PC-9 (cell line): ENCODE results near the gene ACCS. TPM values are rescaled to one million over a fixed set of nuclear protein-coding genes. Genes with fewer than 3 reads are reported as not detected.

Source experiments
- Bru-seq: library from RNA; stranded (reverse); fragments of 400-500 nt; gene quantifications from one replicate; lab custom pipeline; 2021; lab: Mats Ljungman, UMichigan
- BruChase-seq, 2 experiments: library from RNA; stranded (reverse); fragments of 400-500 nt; gene quantifications; one replicate each; lab custom pipeline; 2021; lab: Mats Ljungman, UMichigan
- BruUV-seq: library from RNA; stranded (reverse); fragments of 400-500 nt; replicated peaks from 2 replicates; lab custom pipeline; 2021; lab: Mats Ljungman, UMichigan
- CTCF ChIA-PET: fragments of 300-600 bp; sonication (Branson Sonifier 250); formaldehyde crosslinking; loops from one replicate; lab custom pipeline; 2022; ENCODE audit warnings: antibody characterized with exemption; lab: Charles Lee
- POLR2A ChIA-PET: fragments of 300-600 bp; sonication (Branson Sonifier 250); formaldehyde crosslinking; loops from one replicate; lab custom pipeline; 2022; ENCODE audit warnings: antibody characterized with exemption; ENCODE audit not compliant: unreplicated experiment; lab: Charles Lee
- DNase-seq, 2 experiments: peaks; one replicate each; pipeline versions ENCODE4 v3.0.0 to v3.0.0-alpha.2; 2015 to 2022; ENCODE audit warnings: mixed read lengths in 1 of 2
- H2AFZ ChIP-seq: fragments of 200-600 bp; sonication (generic); 2 replicates; pipeline ENCODE4 v1.8.1; 2017; ENCODE audit warnings: antibody characterized with exemption
- H3F3A ChIP-seq: fragments of 200-600 bp; sonication (generic); 2 replicates; pipeline ENCODE4 v1.8.1; 2017; ENCODE audit warnings: antibody characterized with exemption, mild to moderate bottlenecking, low read depth; ENCODE audit not compliant: insufficient read depth
- H3K27ac ChIP-seq: fragments of 200-600 bp; sonication (generic); 2 replicates; pipeline ENCODE4 v1.6.1; 2016; ENCODE audit warnings: mixed run types
- H3K27me3 ChIP-seq: fragments of 200-600 bp; sonication (generic); 2 replicates; pipeline ENCODE4 v1.6.1; 2016; ENCODE audit warnings: low read depth, mixed run types; ENCODE audit not compliant: insufficient read depth
- H3K36me3 ChIP-seq: fragments of 200-600 bp; sonication (generic); 2 replicates; pipeline ENCODE4 v1.6.1; 2016; ENCODE audit warnings: low read depth, mixed run types
- H3K4me1 ChIP-seq: fragments of 200-600 bp; sonication (generic); replicated peaks from 2 replicates; pipeline ENCODE4 v1.6.1; 2016; ENCODE audit warnings: mixed run types; ENCODE audit not compliant: insufficient read depth
- H3K4me2 ChIP-seq: fragments of 200-600 bp; sonication (generic); 2 replicates; pipeline ENCODE4 v1.6.1; 2017; ENCODE audit warnings: mixed run types
- H3K4me3 ChIP-seq: fragments of 200-600 bp; sonication (generic); 2 replicates; pipeline ENCODE4 v1.6.1; 2016; ENCODE audit warnings: mixed run types
- H3K79me2 ChIP-seq: fragments of 200-600 bp; sonication (generic); 2 replicates; pipeline ENCODE4 v1.6.1; 2017; ENCODE audit warnings: low read depth, mixed run types
- H3K9me2 ChIP-seq: fragments of 200-600 bp; sonication (generic); 2 replicates; pipeline ENCODE4 v1.8.1; 2017; ENCODE audit warnings: mild to moderate bottlenecking; ENCODE audit not compliant: insufficient read depth
- H3K9me3 ChIP-seq: fragments of 200-600 bp; sonication (generic); 2 replicates; pipeline ENCODE4 v1.8.1; 2016; ENCODE audit warnings: low read depth; ENCODE audit not compliant: insufficient read depth
- H4K20me1 ChIP-seq: fragments of 200-600 bp; sonication (generic); 2 replicates; pipeline ENCODE4 v1.8.1; 2017; ENCODE audit not compliant: insufficient read depth
- EZH2 ChIP-seq: fragments of 200-600 bp; sonication (generic); IDR thresholded peaks from 2 replicates; pipeline ENCODE4 v1.8.0; 2017; ENCODE audit warnings: antibody characterized with exemption, low read depth
- intact Hi-C: fragments of 100-400 bp; cut with micrococcal nuclease; formaldehyde crosslinking; loops from one replicate; pipeline ENCODE4 v1.10.0; 2022; ENCODE audit not compliant: unreplicated experiment
- long read RNA-seq: library from polyadenylated mRNA; stranded (forward); transcript quantifications from one replicate; pipeline ENCODE4 v2.0.0, GENCODE V29; 2022
- total RNA-seq: library from RNA; stranded (reverse); gene quantifications from 2 replicates; pipeline ENCODE4 v1.2.3, GENCODE V29; 2021
- TF ChIP-seq, protein P1 (sequence below): fragments of 200-600 bp; sonication (generic); conservative IDR thresholded peaks from 2 replicates; pipeline ENCODE4 v1.6.1; 2017; ENCODE audit warnings: mixed run types, antibody characterized with exemption, mild to moderate bottlenecking, moderate library complexity

ACCS gene
- 44.6 and 48.9 TPM in 2 replicates for total RNA-seq
- percentile 64 among the genes with signal in this experiment for Bru-seq, nascent RNA
- BruChase-seq, experiment 1, labeled RNA remaining after a 2-hour chase = percentile 73 among the genes with signal in this experiment
- percentile 62 among the genes with signal in this experiment for BruChase-seq, experiment 2, labeled RNA remaining after a 6-hour chase
- long read RNA-seq, transcript ACCS-201 (15 exons, 2,362 nt) = major isoform, 11 of 27 reads
- long read RNA-seq, partial matches to known transcripts = 1 of 27 reads
- long read RNA-seq, other reads (novel, unspliced or antisense) = 15 of 27 reads

DNA sequence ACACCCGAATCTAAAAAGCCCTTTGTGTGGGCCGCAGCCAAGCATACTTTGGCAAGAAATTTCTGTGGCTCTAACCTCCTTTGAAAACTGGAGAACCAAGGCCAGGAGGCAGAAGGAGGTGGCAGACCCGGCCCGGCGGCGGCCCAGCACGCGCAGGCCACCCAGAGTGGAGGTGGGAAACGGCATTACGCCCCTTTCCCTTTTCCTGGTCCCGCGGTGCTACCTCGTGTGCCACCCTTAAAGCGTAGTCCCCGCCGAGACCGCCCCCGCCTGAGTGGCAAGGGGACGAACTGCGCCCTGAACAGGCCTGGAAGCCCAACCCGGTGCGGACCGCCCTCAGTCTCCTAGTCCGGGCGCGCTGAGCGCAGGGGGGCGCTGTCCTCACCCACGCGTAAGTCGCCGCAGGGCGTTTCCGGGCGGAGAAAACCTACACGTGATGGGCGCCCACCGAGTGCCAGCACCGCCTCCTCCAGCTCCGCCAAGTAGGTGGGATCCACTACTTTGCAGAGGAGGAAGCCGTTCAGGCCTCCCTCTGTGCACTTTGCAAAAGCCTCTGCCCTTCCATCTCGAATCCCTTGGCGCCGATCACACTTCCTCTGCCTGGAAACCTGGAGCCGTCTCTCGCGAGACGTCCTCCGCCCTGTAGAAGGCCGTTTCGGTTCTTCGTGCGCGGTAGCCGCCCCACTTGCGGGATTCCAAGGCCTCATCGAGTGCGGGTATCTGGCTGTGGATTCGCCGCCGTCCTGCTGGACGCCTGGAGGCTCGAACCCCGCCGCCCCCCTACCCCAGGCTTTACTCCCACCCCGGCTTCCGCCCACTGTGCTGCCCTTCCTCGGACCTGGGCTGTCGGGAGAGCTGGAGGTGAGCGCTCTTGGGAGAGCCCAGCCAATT, at the start of gene ACCS:
TSS of gene ACCS (plus strand) at position 430 of the 891 bp plus-strand sequence. CDS start 1,358 bp downstream, outside the sequence.
- peak within 1 kb of the TSS; percentile 81 for H3K4me2 ChIP-seq
- no peaks in the 10 kb centered on the region for H3K36me3 ChIP-seq
- peak within 1 kb of the TSS; percentile 96 for H2AFZ ChIP-seq
- H3K4me3 ChIP-seq = peak within 1 kb of the TSS; percentile 72
- H4K20me1 ChIP-seq = no peaks in the 10 kb centered on the region
- H3F3A ChIP-seq = peaks cover 9% of the 10 kb centered on the region; the same call in 1 of the 2 replicates
- H3K4me1 ChIP-seq = peaks cover 10% of the 10 kb centered on the region; the same call in 1 of the 2 replicates
- no peaks in the 10 kb centered on the region for H3K9me3 ChIP-seq
- ChIA-PET POLR2A (no interaction called here), CTCF (no interaction called here)
- DNase-seq = peak; percentile 78 to 95
- H3K27ac ChIP-seq = peak within 1 kb of the TSS; percentile 63
- TF ChIP-seq EZH2 = no peak
- TF ChIP-seq, protein P1, sequence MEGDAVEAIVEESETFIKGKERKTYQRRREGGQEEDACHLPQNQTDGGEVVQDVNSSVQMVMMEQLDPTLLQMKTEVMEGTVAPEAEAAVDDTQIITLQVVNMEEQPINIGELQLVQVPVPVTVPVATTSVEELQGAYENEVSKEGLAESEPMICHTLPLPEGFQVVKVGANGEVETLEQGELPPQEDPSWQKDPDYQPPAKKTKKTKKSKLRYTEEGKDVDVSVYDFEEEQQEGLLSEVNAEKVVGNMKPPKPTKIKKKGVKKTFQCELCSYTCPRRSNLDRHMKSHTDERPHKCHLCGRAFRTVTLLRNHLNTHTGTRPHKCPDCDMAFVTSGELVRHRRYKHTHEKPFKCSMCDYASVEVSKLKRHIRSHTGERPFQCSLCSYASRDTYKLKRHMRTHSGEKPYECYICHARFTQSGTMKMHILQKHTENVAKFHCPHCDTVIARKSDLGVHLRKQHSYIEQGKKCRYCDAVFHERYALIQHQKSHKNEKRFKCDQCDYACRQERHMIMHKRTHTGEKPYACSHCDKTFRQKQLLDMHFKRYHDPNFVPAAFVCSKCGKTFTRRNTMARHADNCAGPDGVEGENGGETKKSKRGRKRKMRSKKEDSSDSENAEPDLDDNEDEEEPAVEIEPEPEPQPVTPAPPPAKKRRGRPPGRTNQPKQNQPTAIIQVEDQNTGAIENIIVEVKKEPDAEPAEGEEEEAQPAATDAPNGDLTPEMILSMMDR = peak; percentile 79
- intact Hi-C loops = loop anchor here (2.0 kb wide), 1 partner anchor 145 kb away; no protein-coding TSS in a partner anchor
- no TSS peak for BruUV-seq
- no peaks in the 10 kb centered on the region for H3K9me2 ChIP-seq
- H3K79me2 ChIP-seq = no peaks in the 10 kb centered on the region
- no peaks in the 10 kb centered on the region; the same call in 1 of the 2 replicates for H3K27me3 ChIP-seq

GRCh38 chr11:44016546-44017442, 49.3 kb upstream of the ACCS start:
- ChIA-PET POLR2A (no interaction called here), CTCF (no interaction called here)
- TF ChIP-seq, protein P1 = no peak
- no peak for TF ChIP-seq EZH2
- H3K9me3 ChIP-seq = no peaks in the 10 kb centered on the region
- no peak overlapping the region for H2AFZ ChIP-seq
- H3K9me2 ChIP-seq = no peaks in the 10 kb centered on the region
- peaks cover 34% of the 10 kb centered on the region for H3K27me3 ChIP-seq
- H3K27ac ChIP-seq = no peak overlapping the region
- no peaks in the 10 kb centered on the region for H3K79me2 ChIP-seq
- no TSS peak for BruUV-seq
- H4K20me1 ChIP-seq = no peaks in the 10 kb centered on the region
- intact Hi-C loops = no loop called here
- DNase-seq = no peak
- no peak overlapping the region for H3K4me2 ChIP-seq
- H3K4me3 ChIP-seq = no peak overlapping the region
- H3K4me1 ChIP-seq = no peaks in the 10 kb centered on the region
- H3K36me3 ChIP-seq = no peaks in the 10 kb centered on the region
- no peaks in the 10 kb centered on the region for H3F3A ChIP-seq
